Heart left ventricle (tissue), 16 donors: Measurements from ENCODE around the gene PPP2R1A. TPM values are rescaled to one million over a fixed set of nuclear protein-coding genes. Genes with fewer than 3 reads are reported as not detected.

ENCODE experiments used
- ATAC-seq, 4 donors: fragments of 200-7000 bp; cut with Tn5 transposase; one replicate each; pipeline ENCODE4 v1.9.1; 2020 to 2022; ENCODE audit warnings: moderate library complexity in 4 of 4, mild to moderate bottlenecking in 3 of 4, moderate number of reproducible peaks in 1 of 4
- DNase-seq, 5 donors: peaks; one replicate each; pipeline ENCODE4 v3.0.0-alpha.2; 2020
- H3K27ac ChIP-seq, 12 donors: fragments of 200-600 bp; sonication (generic) in 4 of 12; one replicate each; pipeline versions ENCODE4 v1.5.0 to v1.8.0; 2016 to 2022; ENCODE audit warnings: mild to moderate bottlenecking in 2 of 12
- H3K27me3 ChIP-seq, 9 donors: fragments of 200-600 bp; sonication (generic) in 2 of 9; one replicate each; pipeline versions ENCODE4 v1.5.1 to v1.8.0; 2016 to 2022; ENCODE audit warnings: mild to moderate bottlenecking in 3 of 9
- H3K36me3 ChIP-seq, 9 donors: fragments of 200-600 bp; sonication (generic) in 2 of 9; one replicate each; pipeline versions ENCODE4 v1.5.0 to v1.8.0; 2018 to 2022; ENCODE audit warnings: mild to moderate bottlenecking in 2 of 9
- H3K4me1 ChIP-seq, 12 donors: fragments of 200-600 bp; sonication (generic) in 4 of 12; one replicate each; pipeline versions ENCODE4 v1.5.0 to v1.8.0; 2016 to 2022; ENCODE audit warnings: mild to moderate bottlenecking in 3 of 12
- H3K4me3 ChIP-seq, 12 donors: fragments of 200-600 bp; sonication (generic) in 4 of 12; one replicate each; pipeline versions ENCODE4 v1.5.0 to v1.8.0; 2017 to 2022; ENCODE audit warnings: mild to moderate bottlenecking in 9 of 12, moderate library complexity in 4 of 12
- H3K9me3 ChIP-seq, 12 donors: fragments of 200-600 bp; sonication (generic) in 4 of 12; one replicate each; pipeline versions ENCODE4 v1.5.0 to v1.8.0; 2016 to 2022; ENCODE audit warnings: mild to moderate bottlenecking in 1 of 12
- CTCF ChIP-seq, 12 donors: fragments of 200-600 bp; sonication (generic) in 4 of 12; IDR thresholded peaks; one replicate each; pipeline versions ENCODE4 v1.5.0 to v1.8.0; 2018 to 2022; ENCODE audit warnings: antibody characterized with exemption in 12 of 12, mild to moderate bottlenecking in 5 of 12
- POLR2A ChIP-seq, 2 donors: fragments of 450-650 bp; IDR thresholded peaks; one replicate each; pipeline ENCODE4 v1.6.1; 2017; ENCODE audit warnings: antibody characterized with exemption in 2 of 2, mild to moderate bottlenecking in 2 of 2, moderate library complexity in 2 of 2
- WGBS, 4 donors: extraction: QIAGEN DNeasy Blood & Tissue Kit in 2 of 4; methylation state at CpG; one replicate each; pipeline versions ENCODE4 v1.1.5 to v1.1.7; 2013 to 2018; 5-methylcytosine and 5-hydroxymethylcytosine counted together
- intact Hi-C, 10 donors: fragments of 100-400 bp; cut with DNase I; formaldehyde crosslinking; loops; one replicate each; pipeline versions ENCODE4 v1.11.1 to v1.14.2; 2022
- polyA plus RNA-seq, 2 donors: library from polyadenylated mRNA; stranded (reverse); fragments of 200-250 nt; gene quantifications; one replicate each; pipeline ENCODE4 v1.2.3, GENCODE V29; 2013
- total RNA-seq, 9 donors: library from RNA; depleted of rRNA in 2 of 9; stranded (reverse); fragments of >200 nt in 2 of 9; fragmentation: NEBNext Ultra II Directional in 3 of 9; extraction: Animal tissue kit (Norgen Biotek cat#: 25700) in 3 of 9; gene quantifications; one replicate each; pipeline versions ENCODE4 v1.1.0 to v1.2.4, GENCODE V29; 2016 to 2023
- donor health status: ischemic (EF 13 %, LVEDD 7.1; RV severe dilation, severe dysfunction).
- donor health status: healthy with polysubstance abuse.
- donor health status: DM: no; HTN: yes; CAD: no.
- donor health status: DM: no; HTN: no; CAD: no.
- donor health status: ischemic (EF 25% LVEDD 6.9; RV normal size, moderate dysfunction).
- donor health status: ischemic (EF 25% LVEDD 5.7; RV mildly dilated, moderate dysfunction).
- donor health status: healthy.
- donor health status: DM: yes; HTN: yes; CAD: no.
- donor health status: ischemic (EF 35%, LVEDD 5.7; RV mildly dilated, moderate dysfunction).
- donor health status: nonischemic (EF 11% LVEDD 7.7; RV severe dilation, severe dysfunction).
- donor health status: DM: yes; HTN: yes; CAD: no.
- donor health status: PGD.
- donor health status: ischemic (EF 29% LVEDD 5.4; RV normal size, mild dysfunction).
- donor health status: nonischemic (EF 23%, LVEDD 6.1; RV moderate dilation, normal function).

PPP2R1A gene
- total and polyA plus RNA-seq, 11 donors = 258 to 447 (median 364) TPM

GRCh38 chr19:52188822-52189734 is 774 bp upstream of the PPP2R1A start:
- 0 to 2% (median 2%) methylated on average over 32 of the region's 32 CpGs for WGBS, 4 donors
- Histone ChIP-seq H3K4me1 (peaks cover 5 to 45% (median 35%) of the 10 kb centered on the region in 12 donors), H3K9me3 (no peaks in the 10 kb centered on the region), H3K27me3 (no peaks in the 10 kb centered on the region), H3K36me3 (peaks cover 0 to 22% (median 7%) of the 10 kb centered on the region in 9 donors), H3K4me3 (peak overlapping the region; percentile 9 to 96 (median 52)), H3K27ac (peak overlapping the region; percentile 73 to 100 (median 90))
- intact Hi-C loops = loop anchor here in 7 of 10 donors (1.0 to 5.0 kb wide), 5 partner anchors 18 to 50 kb away; partner anchors contain the start of genes ZNF836 (in 3 of the 7) and ZNF616 (in 1 of the 7)
- ATAC-seq (peak; percentile 0 to 29 (median 10)), DNase-seq (peak in 3 of 5 donors; percentile 86 to 100 (median 99))
- TF ChIP-seq CTCF (IDR thresholded peaks at IDR 0.05) (peak in 2 of 12 donors; percentile 7 to 17), POLR2A (IDR thresholded peaks at IDR 0.05) (peak in 1 of 2 donors; percentile 64)

GRCh38 chr19:52190487-52191293 is 838 bp downstream of the PPP2R1A start:
- DNase-seq (peak; percentile 41 to 67 (median 52)), ATAC-seq (peak in 2 of 4 donors; percentile 0 to 13)
- Histone ChIP-seq H3K9me3 (no peaks in the 10 kb centered on the region), H3K4me3 (peak overlapping the region; percentile 55 to 97 (median 90)), H3K36me3 (peaks cover 0 to 28% (median 17%) of the 10 kb centered on the region in 9 donors), H3K27me3 (no peaks in the 10 kb centered on the region), H3K4me1 (peaks cover 15 to 61% (median 51%) of the 10 kb centered on the region in 12 donors), H3K27ac (peak overlapping the region; percentile 95 to 100 (median 98))
- no peak for TF ChIP-seq POLR2A (IDR thresholded peaks at IDR 0.05)
- no peak for TF ChIP-seq CTCF (IDR thresholded peaks at IDR 0.05)
- WGBS, 4 donors = 3 to 5% (median 4%) methylated on average over 29 to 40 of the region's 40 CpGs
- intact Hi-C loops = loop anchor here in 4 of 10 donors (1.0 to 10.0 kb wide), 4 partner anchors 51 to 56 kb away; partner anchors contain the start of gene ZNF616 (in 4 of the 4)

- DNase-seq (no peak), ATAC-seq (no peak)
- H3K9me3 ChIP-seq = no peaks in the 10 kb centered on the region
- 52 to 57% (median 54%) methylated on average over 5 of the region's 5 CpGs for WGBS, 4 donors
- H3K36me3 ChIP-seq = peaks cover 0 to 35% (median 24%) of the 10 kb centered on the region in 9 donors
- intact Hi-C loops = loop anchor here in 3 of 10 donors (2.0 to 10.0 kb wide), 3 partner anchors 53 to 57 kb away; partner anchors contain the start of gene ZNF616 (in 3 of the 3)
- H3K27me3 ChIP-seq = no peaks in the 10 kb centered on the region
- peak overlapping the region; percentile 95 to 100 (median 98) for H3K27ac ChIP-seq
- H3K4me1 ChIP-seq = peaks cover 15 to 68% (median 53%) of the 10 kb centered on the region in 12 donors
- H3K4me3 ChIP-seq = peak overlapping the region; percentile 55 to 97 (median 90)
- TF ChIP-seq CTCF (IDR thresholded peaks at IDR 0.05) = no peak
- no peak for TF ChIP-seq POLR2A (IDR thresholded peaks at IDR 0.05)
Observed at GRCh38 chr19:52191389-52191788, 1.5 kb downstream of the PPP2R1A start.
